Measurements from ENCODE around the gene CDH23.

GRCh38 chr10:71623986-71624291 is 227.2 kb downstream of the CDH23 start:
- TF ChIP-seq POLR2A (IDR thresholded peaks at IDR 0.05; ENCODE audit: low read length) (no peak), GATA1 (IDR thresholded peaks at IDR 0.05; ENCODE audit: low read depth, low read length) (no peak)

All from erythroblast (primary cell).